NCI-H345 (cell line): ENCODE results near the gene HIVEP3.
A peak's percentile ranks its signal among the peaks of the same experiment; 100 is the strongest.
"Not testable (repeated sequence)": the region's sequence is repeated elsewhere in the genome, so short reads cannot be mapped to it uniquely, and the experiment has no call there.

Experiments used
- DNase-seq: peaks from one replicate; lab custom pipeline; 2025; lab: John Stamatoyannopoulos, UW

Gene HIVEP3

GRCh38 chr1:41580520-41581172 lies 338.1 kb downstream of the HIVEP3 start:
- DNase-seq: no peak

- DNase-seq: no peak
These were observed 338.7 kb downstream of the HIVEP3 start for GRCh38 chr1:41580021-41580420.

GRCh38 chr1:41578712-41579335 lies 339.9 kb downstream of the HIVEP3 start:
- no peak for DNase-seq

GRCh38 chr1:41576620-41577019 lies 342.1 kb downstream of the HIVEP3 start:
- DNase-seq: no peak

- no peak for DNase-seq
These were observed 342.5 kb downstream of the HIVEP3 start for GRCh38 chr1:41576206-41576605.

GRCh38 chr1:41574842-41575241 lies 343.9 kb downstream of the HIVEP3 start:
- DNase-seq: no peak

GRCh38 chr1:41573785-41574713 lies 344.7 kb downstream of the HIVEP3 start:
- peak; percentile 75 for DNase-seq

GRCh38 chr1:41573194-41573593 lies 345.5 kb downstream of the HIVEP3 start:
- DNase-seq: no peak

- DNase-seq: no peak
These were observed 346.5 kb downstream of the HIVEP3 start for GRCh38 chr1:41572224-41572623.

GRCh38 chr1:41571041-41571440 lies 347.7 kb downstream of the HIVEP3 start:
- no peak for DNase-seq

- DNase-seq: no peak
These were observed 350.5 kb downstream of the HIVEP3 start for GRCh38 chr1:41568204-41568603.

GRCh38 chr1:41566969-41567368 lies 351.8 kb downstream of the HIVEP3 start:
- DNase-seq: no peak

GRCh38 chr1:41566274-41566885 lies 352.3 kb downstream of the HIVEP3 start:
- DNase-seq: no peak

- no peak for DNase-seq
These were observed 353.8 kb downstream of the HIVEP3 start for GRCh38 chr1:41564741-41565475.

- no peak for DNase-seq
These were observed 356.4 kb downstream of the HIVEP3 start for GRCh38 chr1:41562328-41562727.

- DNase-seq: no peak
These were observed 357.8 kb downstream of the HIVEP3 start for GRCh38 chr1:41560931-41561330.

- no peak for DNase-seq
These were observed 358.2 kb downstream of the HIVEP3 start for GRCh38 chr1:41560496-41560895.

GRCh38 chr1:41559331-41559730 lies 359.4 kb downstream of the HIVEP3 start:
- DNase-seq: no peak

GRCh38 chr1:41558761-41559171 lies 360.0 kb downstream of the HIVEP3 start:
- DNase-seq: no peak

GRCh38 chr1:41557751-41558455 lies 360.8 kb downstream of the HIVEP3 start:
- DNase-seq: no peak

GRCh38 chr1:41554746-41555145 lies 364.0 kb downstream of the HIVEP3 start:
- not testable (repeated sequence) for DNase-seq
